ENCODE data around the gene DNPEP.

DNPEP gene

DNA sequence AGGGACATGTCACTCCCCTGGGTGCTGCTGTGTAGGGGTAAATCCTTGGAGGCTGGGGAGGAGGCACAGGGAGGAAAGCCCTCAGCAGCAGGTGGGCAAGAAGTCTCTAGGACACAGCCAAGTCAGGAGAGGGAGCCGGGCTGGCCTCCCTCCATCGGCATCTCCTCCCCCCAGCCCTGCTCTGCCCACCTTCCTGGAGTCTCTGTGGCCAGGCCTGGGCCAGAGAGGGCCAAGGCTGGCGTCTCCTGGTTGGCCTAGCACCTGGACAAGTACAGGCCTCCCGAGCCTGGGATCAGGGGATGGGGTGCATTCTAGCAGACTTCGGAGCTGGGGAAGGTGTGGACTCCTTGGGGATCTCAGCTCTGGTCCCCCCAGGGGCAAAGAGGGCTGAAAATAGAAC lies 48.8 kb upstream of the DNPEP start (continued):
- TF ChIP-seq, protein P1, sequence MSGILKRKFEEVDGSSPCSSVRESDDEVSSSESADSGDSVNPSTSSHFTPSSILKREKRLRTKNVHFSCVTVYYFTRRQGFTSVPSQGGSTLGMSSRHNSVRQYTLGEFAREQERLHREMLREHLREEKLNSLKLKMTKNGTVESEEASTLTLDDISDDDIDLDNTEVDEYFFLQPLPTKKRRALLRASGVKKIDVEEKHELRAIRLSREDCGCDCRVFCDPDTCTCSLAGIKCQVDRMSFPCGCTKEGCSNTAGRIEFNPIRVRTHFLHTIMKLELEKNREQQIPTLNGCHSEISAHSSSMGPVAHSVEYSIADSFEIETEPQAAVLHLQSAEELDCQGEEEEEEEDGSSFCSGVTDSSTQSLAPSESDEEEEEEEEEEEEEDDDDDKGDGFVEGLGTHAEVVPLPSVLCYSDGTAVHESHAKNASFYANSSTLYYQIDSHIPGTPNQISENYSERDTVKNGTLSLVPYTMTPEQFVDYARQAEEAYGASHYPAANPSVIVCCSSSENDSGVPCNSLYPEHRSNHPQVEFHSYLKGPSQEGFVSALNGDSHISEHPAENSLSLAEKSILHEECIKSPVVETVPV (CRISPR knock-in tag; IDR thresholded peaks at IDR 0.05) = no peak
- TF ChIP-seq, protein P2, sequence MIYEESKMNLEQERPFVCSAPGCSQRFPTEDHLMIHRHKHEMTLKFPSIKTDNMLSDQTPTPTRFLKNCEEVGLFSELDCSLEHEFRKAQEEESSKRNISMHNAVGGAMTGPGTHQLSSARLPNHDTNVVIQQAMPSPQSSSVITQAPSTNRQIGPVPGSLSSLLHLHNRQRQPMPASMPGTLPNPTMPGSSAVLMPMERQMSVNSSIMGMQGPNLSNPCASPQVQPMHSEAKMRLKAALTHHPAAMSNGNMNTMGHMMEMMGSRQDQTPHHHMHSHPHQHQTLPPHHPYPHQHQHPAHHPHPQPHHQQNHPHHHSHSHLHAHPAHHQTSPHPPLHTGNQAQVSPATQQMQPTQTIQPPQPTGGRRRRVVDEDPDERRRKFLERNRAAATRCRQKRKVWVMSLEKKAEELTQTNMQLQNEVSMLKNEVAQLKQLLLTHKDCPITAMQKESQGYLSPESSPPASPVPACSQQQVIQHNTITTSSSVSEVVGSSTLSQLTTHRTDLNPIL (CRISPR knock-in tag; IDR thresholded peaks at IDR 0.05; ENCODE audit: low read depth) = no peak
- TF ChIP-seq ZNF70 (CRISPR knock-in tag; IDR thresholded peaks at IDR 0.05) = no peak
- TF ChIP-seq ZFP3 (CRISPR knock-in tag; IDR thresholded peaks at IDR 0.05) = no peak

DNA sequence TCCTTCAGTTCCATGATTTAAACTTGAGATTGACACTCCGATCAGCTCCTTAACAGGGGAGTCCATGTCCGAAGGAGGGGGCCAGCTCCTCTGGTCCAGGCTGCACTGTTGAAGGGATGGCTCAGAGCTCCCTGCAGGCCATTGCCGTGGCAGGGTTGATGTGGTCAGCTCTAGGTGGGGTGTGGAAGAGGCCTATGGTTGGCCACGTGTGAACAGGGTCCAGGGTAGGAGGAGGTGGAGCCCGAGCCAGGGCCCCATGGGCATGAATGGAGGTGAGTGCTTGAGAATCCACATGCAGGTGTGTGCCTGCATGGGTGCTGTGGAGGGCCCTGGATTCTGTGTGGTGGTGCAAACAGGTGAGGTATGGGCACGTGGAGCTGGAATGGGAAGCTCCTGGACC lies 48.0 kb upstream of the DNPEP start:
- ATAC-seq = no peak
- TF ChIP-seq ZFP30 (CRISPR knock-in tag; IDR thresholded peaks at IDR 0.05) (no peak), PPARA (CRISPR knock-in tag; IDR thresholded peaks at IDR 0.05; ENCODE audit: borderline replicate concordance) (no peak), TOX (CRISPR knock-in tag; IDR thresholded peaks at IDR 0.05; ENCODE audit: borderline replicate concordance) (no peak), GLIS3 (CRISPR knock-in tag; IDR thresholded peaks at IDR 0.05) (no peak), SNAI2 (CRISPR knock-in tag; IDR thresholded peaks at IDR 0.05) (no peak), ESRRG (CRISPR knock-in tag; IDR thresholded peaks at IDR 0.05) (no peak), ZC3H10 (CRISPR knock-in tag; IDR thresholded peaks at IDR 0.05) (no peak), CSDC2 (CRISPR knock-in tag; IDR thresholded peaks at IDR 0.05) (no peak), ISL1 (CRISPR knock-in tag; IDR thresholded peaks at IDR 0.05) (no peak), BACH2 (CRISPR knock-in tag; IDR thresholded peaks at IDR 0.05; ENCODE audit: borderline replicate concordance) (no peak), TCF4 (CRISPR knock-in tag; IDR thresholded peaks at IDR 0.05; ENCODE audit: borderline replicate concordance) (no peak), OSR1 (CRISPR knock-in tag; IDR thresholded peaks at IDR 0.05) (no peak), ZNF70 (CRISPR knock-in tag; IDR thresholded peaks at IDR 0.05) (no peak), ARNTL (CRISPR knock-in tag; IDR thresholded peaks at IDR 0.05; ENCODE audit: borderline replicate concordance, low read depth) (no peak), ZNF565 (CRISPR knock-in tag; conservative IDR thresholded peaks at IDR 0.05; ENCODE audit: low read depth) (no peak), RARB (CRISPR knock-in tag; IDR thresholded peaks at IDR 0.05) (no peak), ZNF8 (CRISPR knock-in tag; IDR thresholded peaks at IDR 0.05) (no peak)
- TF ChIP-seq, protein P3, sequence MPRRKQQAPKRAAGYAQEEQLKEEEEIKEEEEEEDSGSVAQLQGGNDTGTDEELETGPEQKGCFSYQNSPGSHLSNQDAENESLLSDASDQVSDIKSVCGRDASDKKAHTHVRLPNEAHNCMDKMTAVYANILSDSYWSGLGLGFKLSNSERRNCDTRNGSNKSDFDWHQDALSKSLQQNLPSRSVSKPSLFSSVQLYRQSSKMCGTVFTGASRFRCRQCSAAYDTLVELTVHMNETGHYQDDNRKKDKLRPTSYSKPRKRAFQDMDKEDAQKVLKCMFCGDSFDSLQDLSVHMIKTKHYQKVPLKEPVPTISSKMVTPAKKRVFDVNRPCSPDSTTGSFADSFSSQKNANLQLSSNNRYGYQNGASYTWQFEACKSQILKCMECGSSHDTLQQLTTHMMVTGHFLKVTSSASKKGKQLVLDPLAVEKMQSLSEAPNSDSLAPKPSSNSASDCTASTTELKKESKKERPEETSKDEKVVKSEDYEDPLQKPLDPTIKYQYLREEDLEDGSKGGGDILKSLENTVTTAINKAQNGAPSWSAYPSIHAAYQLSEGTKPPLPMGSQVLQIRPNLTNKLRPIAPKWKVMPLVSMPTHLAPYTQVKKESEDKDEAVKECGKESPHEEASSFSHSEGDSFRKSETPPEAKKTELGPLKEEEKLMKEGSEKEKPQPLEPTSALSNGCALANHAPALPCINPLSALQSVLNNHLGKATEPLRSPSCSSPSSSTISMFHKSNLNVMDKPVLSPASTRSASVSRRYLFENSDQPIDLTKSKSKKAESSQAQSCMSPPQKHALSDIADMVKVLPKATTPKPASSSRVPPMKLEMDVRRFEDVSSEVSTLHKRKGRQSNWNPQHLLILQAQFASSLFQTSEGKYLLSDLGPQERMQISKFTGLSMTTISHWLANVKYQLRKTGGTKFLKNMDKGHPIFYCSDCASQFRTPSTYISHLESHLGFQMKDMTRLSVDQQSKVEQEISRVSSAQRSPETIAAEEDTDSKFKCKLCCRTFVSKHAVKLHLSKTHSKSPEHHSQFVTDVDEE (CRISPR knock-in tag; IDR thresholded peaks at IDR 0.05) = no peak
- TF ChIP-seq, protein P2 (CRISPR knock-in tag; IDR thresholded peaks at IDR 0.05; ENCODE audit: low read depth) = no peak

DNA sequence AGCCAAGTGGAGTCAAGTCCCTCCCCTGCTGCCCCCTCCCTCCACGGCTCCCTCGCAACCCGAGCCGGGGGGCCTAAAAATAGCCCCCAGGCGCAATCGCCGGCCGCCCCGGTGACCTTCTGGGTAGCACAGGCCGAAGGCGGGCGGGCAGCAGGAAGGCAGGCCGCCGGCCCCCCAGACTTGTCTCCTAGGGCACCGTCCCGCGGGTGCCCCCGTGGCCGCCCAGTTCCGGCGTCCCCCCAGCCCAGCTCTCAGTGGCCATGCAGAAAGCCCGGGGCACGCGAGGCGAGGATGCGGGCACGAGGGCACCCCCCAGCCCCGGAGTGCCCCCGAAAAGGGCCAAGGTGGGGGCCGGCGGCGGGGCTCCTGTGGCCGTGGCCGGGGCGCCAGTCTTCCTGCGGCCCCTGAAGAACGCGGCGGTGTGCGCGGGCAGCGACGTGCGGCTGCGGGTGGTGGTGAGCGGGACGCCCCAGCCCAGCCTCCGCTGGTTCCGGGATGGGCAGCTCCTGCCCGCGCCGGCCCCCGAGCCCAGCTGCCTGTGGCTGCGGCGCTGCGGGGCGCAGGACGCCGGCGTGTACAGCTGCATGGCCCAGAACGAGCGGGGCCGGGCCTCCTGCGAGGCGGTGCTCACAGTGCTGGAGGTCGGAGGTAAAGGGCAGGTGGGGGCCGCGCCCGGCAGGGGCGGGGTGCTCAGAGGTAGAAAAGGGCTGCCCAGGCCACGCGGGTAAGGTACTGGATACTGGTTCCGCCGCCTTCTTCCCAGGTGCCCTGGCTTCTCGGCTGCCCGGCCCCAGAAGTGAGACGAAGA lies 47.2 kb upstream of the DNPEP start, which contains the start of gene SPEG:
Gene SPEG (plus strand): TSS at position 126 of the 808 bp plus-strand sequence. CDS start 135 bp downstream, at position 261.
- ATAC-seq = no peak
- TF ChIP-seq BACH2 (CRISPR knock-in tag; IDR thresholded peaks at IDR 0.05; ENCODE audit: borderline replicate concordance) = no peak
- no peak for TF ChIP-seq ISL1 (CRISPR knock-in tag; IDR thresholded peaks at IDR 0.05)
- no peak for TF ChIP-seq ZC3H10 (CRISPR knock-in tag; IDR thresholded peaks at IDR 0.05)
- TF ChIP-seq PPARA (CRISPR knock-in tag; IDR thresholded peaks at IDR 0.05; ENCODE audit: borderline replicate concordance) = no peak

DNA sequence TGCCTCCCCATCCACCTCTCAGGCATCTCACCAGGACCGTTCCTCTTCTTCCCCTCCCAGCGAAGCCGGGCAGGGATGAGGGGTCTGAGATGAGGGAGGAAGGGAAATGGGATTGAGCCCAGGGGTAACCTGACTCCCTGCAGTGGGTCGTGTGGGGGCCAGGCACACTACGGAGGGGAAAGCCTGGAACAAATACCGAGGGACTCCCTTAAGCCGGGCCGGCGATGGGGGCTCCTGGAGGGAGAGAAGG lies 46.7 kb upstream of the DNPEP start:
- no peak for ATAC-seq
- TF ChIP-seq ZNF8 (CRISPR knock-in tag; IDR thresholded peaks at IDR 0.05) (no peak), ARNTL (CRISPR knock-in tag; IDR thresholded peaks at IDR 0.05; ENCODE audit: borderline replicate concordance, low read depth) (no peak), OSR1 (CRISPR knock-in tag; IDR thresholded peaks at IDR 0.05) (no peak), BACH2 (CRISPR knock-in tag; IDR thresholded peaks at IDR 0.05; ENCODE audit: borderline replicate concordance) (no peak), ESRRG (CRISPR knock-in tag; IDR thresholded peaks at IDR 0.05) (no peak), ZNF70 (CRISPR knock-in tag; IDR thresholded peaks at IDR 0.05) (no peak), TOX (CRISPR knock-in tag; IDR thresholded peaks at IDR 0.05; ENCODE audit: borderline replicate concordance) (no peak), ISL1 (CRISPR knock-in tag; IDR thresholded peaks at IDR 0.05) (no peak), PPARA (CRISPR knock-in tag; IDR thresholded peaks at IDR 0.05; ENCODE audit: borderline replicate concordance) (no peak), ZFP30 (CRISPR knock-in tag; IDR thresholded peaks at IDR 0.05) (no peak), GLIS3 (CRISPR knock-in tag; IDR thresholded peaks at IDR 0.05) (no peak), RARB (CRISPR knock-in tag; IDR thresholded peaks at IDR 0.05) (no peak)
- TF ChIP-seq, protein P1 (CRISPR knock-in tag; IDR thresholded peaks at IDR 0.05) = no peak
- TF ChIP-seq, protein P4, sequence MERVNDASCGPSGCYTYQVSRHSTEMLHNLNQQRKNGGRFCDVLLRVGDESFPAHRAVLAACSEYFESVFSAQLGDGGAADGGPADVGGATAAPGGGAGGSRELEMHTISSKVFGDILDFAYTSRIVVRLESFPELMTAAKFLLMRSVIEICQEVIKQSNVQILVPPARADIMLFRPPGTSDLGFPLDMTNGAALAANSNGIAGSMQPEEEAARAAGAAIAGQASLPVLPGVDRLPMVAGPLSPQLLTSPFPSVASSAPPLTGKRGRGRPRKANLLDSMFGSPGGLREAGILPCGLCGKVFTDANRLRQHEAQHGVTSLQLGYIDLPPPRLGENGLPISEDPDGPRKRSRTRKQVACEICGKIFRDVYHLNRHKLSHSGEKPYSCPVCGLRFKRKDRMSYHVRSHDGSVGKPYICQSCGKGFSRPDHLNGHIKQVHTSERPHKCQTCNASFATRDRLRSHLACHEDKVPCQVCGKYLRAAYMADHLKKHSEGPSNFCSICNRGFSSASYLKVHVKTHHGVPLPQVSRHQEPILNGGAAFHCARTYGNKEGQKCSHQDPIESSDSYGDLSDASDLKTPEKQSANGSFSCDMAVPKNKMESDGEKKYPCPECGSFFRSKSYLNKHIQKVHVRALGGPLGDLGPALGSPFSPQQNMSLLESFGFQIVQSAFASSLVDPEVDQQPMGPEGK (CRISPR knock-in tag; IDR thresholded peaks at IDR 0.05; ENCODE audit: borderline replicate concordance) = no peak

Measured in SK-N-SH treated with all-trans-retinoic acid at 6 μM for 48 hours (cell line).